Endothelial cell of umbilical vein (primary cell): ENCODE data around the gene EPN2. TPM values are rescaled to one million over a fixed set of nuclear protein-coding genes. Genes with fewer than 3 reads are reported as not detected.

Experiments
- BruUV-seq: library from RNA; stranded (reverse); fragments of 400-500 nt; replicated peaks from 2 replicates; lab custom pipeline; 2021; lab: Mats Ljungman, UMichigan
- CTCF ChIA-PET: fragments of 300-600, 350-600 bp; sonication (Branson Sonifier 250); formaldehyde crosslinking; loops from one replicate; lab custom pipeline; 2021; ENCODE audit warnings: antibody characterized with exemption, inconsistent platforms; lab: Charles Lee
- POLR2A ChIA-PET: fragments of 300-600, 350-600 bp; sonication (Branson Sonifier 250); formaldehyde crosslinking; loops from one replicate; lab custom pipeline; 2021; ENCODE audit warnings: antibody characterized with exemption, inconsistent platforms; lab: Charles Lee
- DNase-seq: peaks from one replicate; pipeline ENCODE4 v3.0.0-alpha.2; 2011; ENCODE audit warnings: low read depth, low spot score
- FAIRE-seq: peaks from 2 replicates; lab custom pipeline; 2011; peaks lifted over from hg19 to GRCh38; lab: Jason Lieb, UNC
- H2AFZ ChIP-seq: 2 replicates; pipeline ENCODE4 v1.6.0; 2012; ENCODE audit warnings: low read depth, low read length, control low read depth, inconsistent platforms
- H3K27ac ChIP-seq: 2 replicates; pipeline ENCODE4 v1.5.1; 2011; ENCODE audit warnings: low read depth, mild to moderate bottlenecking, control low read depth, low read length, moderate library complexity; ENCODE audit not compliant: insufficient read depth
- H3K27me3 ChIP-seq, 2 experiments: 2 replicates each; pipeline versions ENCODE4 v1.6.0 to v1.6.1; 2011; ENCODE audit warnings: low read length in 2 of 2, mixed read lengths in 1 of 2; ENCODE audit not compliant: control insufficient read depth in 2 of 2, insufficient read depth in 2 of 2
- H3K36me3 ChIP-seq, 2 experiments: 2 replicates in 1 of 2; 3 replicates in 1 of 2; pipeline ENCODE4 v1.5.1; 2011; ENCODE audit warnings: low read length in 2 of 2, mild to moderate bottlenecking in 1 of 2, moderate library complexity in 1 of 2; ENCODE audit not compliant: control insufficient read depth in 2 of 2, insufficient read depth in 2 of 2; ENCODE audit errors: extremely low read depth in 1 of 2
- H3K4me1 ChIP-seq: 3 replicates; pipeline ENCODE4 v1.5.1; 2011; ENCODE audit warnings: mild to moderate bottlenecking, low read length; ENCODE audit not compliant: control insufficient read depth, insufficient read depth; ENCODE audit errors: extremely low read depth
- H3K4me2 ChIP-seq: 2 replicates; pipeline ENCODE4 v1.6.1; 2011; ENCODE audit warnings: low read length, control low read depth, mixed read lengths; ENCODE audit not compliant: insufficient read depth
- H3K4me3 ChIP-seq, 3 experiments: fragments of 200-600 bp in 1 of 3; sonication (generic), shearing (Covaris generic) in 1 of 3; replicated peaks in 1 of 3; 2 replicates each; pipeline ENCODE4 v1.5.1; 2011 to 2016; ENCODE audit warnings: control low read depth in 3 of 3, low read length in 3 of 3, mild to moderate bottlenecking in 2 of 3, inconsistent platforms in 1 of 3, low read depth in 1 of 3, moderate library complexity in 1 of 3; ENCODE audit not compliant: insufficient read depth in 1 of 3
- H3K79me2 ChIP-seq: 2 replicates; pipeline ENCODE4 v1.6.0; 2012; ENCODE audit warnings: low read length, inconsistent platforms; ENCODE audit not compliant: control insufficient read depth, insufficient read depth
- H3K9ac ChIP-seq: replicated peaks from 2 replicates; pipeline ENCODE3; 2011; ENCODE audit warnings: low read length, control low read depth; ENCODE audit not compliant: insufficient read depth; ENCODE audit errors: extremely low read depth
- H3K9me1 ChIP-seq: replicated peaks from 3 replicates; pipeline ENCODE4 v1.6.0; 2011; ENCODE audit warnings: mild to moderate bottlenecking, low read length; ENCODE audit not compliant: control insufficient read depth, insufficient read depth; ENCODE audit errors: extremely low read depth
- H3K9me3 ChIP-seq: replicated peaks from 2 replicates; pipeline ENCODE4 v1.5.1; 2012; ENCODE audit warnings: low read length, inconsistent platforms; ENCODE audit not compliant: control insufficient read depth, insufficient read depth
- H4K20me1 ChIP-seq: replicated peaks from 2 replicates; pipeline ENCODE3; 2011; ENCODE audit warnings: mild to moderate bottlenecking, low read length; ENCODE audit not compliant: control insufficient read depth, insufficient read depth; ENCODE audit errors: extremely low read depth
- CTCF ChIP-seq, 2 donors: IDR thresholded peaks; 1 replicate in 1 of 2; 2 replicates in 1 of 2; pipeline ENCODE4 v1.5.1; 2011; ENCODE audit warnings: low read length in 2 of 2, mild to moderate bottlenecking in 2 of 2, moderate library complexity in 2 of 2, control low read depth in 1 of 2, inconsistent platforms in 1 of 2, low read depth in 1 of 2; ENCODE audit not compliant: insufficient read depth in 1 of 2; ENCODE audit errors: extremely low read depth in 1 of 2
- FOS ChIP-seq: IDR thresholded peaks from 2 replicates; pipeline ENCODE4 v1.6.1; 2011; ENCODE audit warnings: mild to moderate bottlenecking, low read length, moderate library complexity, borderline replicate concordance; ENCODE audit not compliant: insufficient read depth
- GATA2 ChIP-seq: IDR thresholded peaks from 2 replicates; pipeline ENCODE4 v1.7.0; 2011; ENCODE audit warnings: low read depth, mild to moderate bottlenecking, moderate library complexity, mixed read lengths, low read length; ENCODE audit not compliant: insufficient read length, insufficient read depth
- MAX ChIP-seq: IDR thresholded peaks from 2 replicates; pipeline ENCODE4 v1.6.1; 2011; ENCODE audit not compliant: insufficient read depth, insufficient read length
- MYC ChIP-seq: IDR thresholded peaks from one replicate; pipeline ENCODE4 v1.6.1; 2011; ENCODE audit warnings: mild to moderate bottlenecking, low read depth, low read length
- POLR2AphosphoS5 ChIP-seq: IDR thresholded peaks from 2 replicates; pipeline ENCODE4 v1.6.1; 2012; ENCODE audit warnings: low read depth, mild to moderate bottlenecking, control low read depth, low read length, moderate library complexity; ENCODE audit not compliant: insufficient read depth
- dilution Hi-C: fragments of 300-500 bp; cut with MboI; formaldehyde crosslinking; loops from one replicate; pipeline ENCODE4 v1.15.0; 2019; ENCODE audit warnings: low sequenced_read_pairs; ENCODE audit not compliant: extremely low pct_ligation_motif_present
- intact Hi-C: fragments of 100-400 bp; cut with micrococcal nuclease; formaldehyde crosslinking; loops from one replicate; pipeline ENCODE4 v1.10.0; 2022
- polyA plus RNA-seq, 4 experiments: library from polyadenylated mRNA; depleted of rRNA in 3 of 4; stranded (reverse) in 3 of 4; unstranded in 1 of 4; fragments of >200 nt; gene quantifications; 2 replicates each; pipeline versions ENCODE4 v1.2.1 to v1.2.3, GENCODE V29; 2011 to 2012; ENCODE audit warnings: missing spikeins in 1 of 4
- total RNA-seq: library from RNA; stranded (reverse); gene quantifications from 2 replicates; pipeline ENCODE4 v1.2.3, GENCODE V29; 2021

Gene EPN2
- total and polyA plus RNA-seq, 2 donors (not counting 3 experiments of a cell fraction or from before 2014, with no cell fraction given), result 40.3 to 70.5 TPM

- intact Hi-C loops, result no loop called here
- no TSS peak for BruUV-seq
- no peaks in the 10 kb centered on the region for H4K20me1 ChIP-seq
Measured at GRCh38 chr17:19366637-19366972, 129.4 kb downstream of the EPN2 start.

More at GRCh38 chr17:19366637-19366972, 129.4 kb downstream of the EPN2 start:
- H3K36me3 ChIP-seq, result no peaks in the 10 kb centered on the region
- TF ChIP-seq MAX (no peak), GATA2 (no peak), MYC (no peak), POLR2AphosphoS5 (no peak), FOS (no peak), CTCF (IDR thresholded peaks at IDR 0.05; ENCODE audit: extremely low read depth in 1 of 2, insufficient read depth in 1 of 2, low read depth in 1 of 2, low read length in 2 of 2) (no peak)
- no peaks in the 10 kb centered on the region for H3K9me3 ChIP-seq
- H3K4me1 ChIP-seq, result peaks cover 6% of the 10 kb centered on the region
- H3K4me2 ChIP-seq, result no peak overlapping the region
- no peak overlapping the region for H3K4me3 ChIP-seq
- H3K79me2 ChIP-seq, result no peaks in the 10 kb centered on the region
- H3K27ac ChIP-seq, result no peak overlapping the region
- no peak overlapping the region for H3K9ac ChIP-seq
- POLR2A ChIA-PET, result no interaction called here
- dilution Hi-C loops, result no loop called here
- H3K9me1 ChIP-seq, result no peaks in the 10 kb centered on the region
- CTCF ChIA-PET, result interaction anchor here (2.5 to 3.8 kb wide), 2 partner anchors 81 to 396 kb away, joined by 11 to 34 read pairs; no protein-coding TSS in a partner anchor
- FAIRE-seq (no peak), DNase-seq (no peak)
- no peak overlapping the region for H2AFZ ChIP-seq
- no peaks in the 10 kb centered on the region for H3K27me3 ChIP-seq
